ENCODE data around the gene GPATCH3.
A peak's percentile ranks its signal among the peaks of the same experiment; 100 is the strongest.

GRCh38 chr1:26889551-26890466 is 10.5 kb downstream of the GPATCH3 start, which contains the start of gene GPN2:
- TF ChIP-seq CTCF (IDR thresholded peaks at IDR 0.05; ENCODE audit: extremely low read depth in 1 of 2, insufficient read depth in 1 of 2, low read depth in 1 of 2, low read length in 2 of 2) (no peak), POLR2AphosphoS5 (IDR thresholded peaks at IDR 0.05; ENCODE audit: insufficient read depth, low read depth, low read length) (peak; percentile 97), EZH2 (IDR thresholded peaks at IDR 0.05; ENCODE audit: borderline replicate concordance, low read depth, low read length, severe bottlenecking) (no peak), GATA2 (IDR thresholded peaks at IDR 0.05; ENCODE audit: insufficient read depth, insufficient read length, low read depth, low read length) (peak; percentile 40), MAX (IDR thresholded peaks at IDR 0.05; ENCODE audit: insufficient read depth, insufficient read length) (no peak), FOS (IDR thresholded peaks at IDR 0.05; ENCODE audit: borderline replicate concordance, insufficient read depth, low read length) (no peak), POLR2A (IDR thresholded peaks at IDR 0.05; ENCODE audit: low read depth, low read length) (peak; percentile 95)

All from endothelial cell of umbilical vein (primary cell).